K562 (cell line): ENCODE measurements around the gene SULT2A1. TPM values are rescaled to one million over a fixed set of nuclear protein-coding genes. Genes with fewer than 3 reads are reported as not detected.

Source experiments
- ATAC-seq: fragments of 200-7000 bp; cut with Tn5 transposase; 3 replicates; pipeline ENCODE4 v1.9.1; 2020; ENCODE audit warnings: moderate library complexity
- BruUV-seq: library from RNA; stranded (reverse); fragments of 400-500 nt; replicated peaks from 2 replicates; lab custom pipeline; 2021; lab: Mats Ljungman, UMichigan
- CTCF ChIA-PET: fragments of 300-600 bp; formaldehyde crosslinking; extraction: SDS; loops from one replicate; lab custom pipeline; 2021; ENCODE audit warnings: low intra/inter-chr PET ratio; lab: Yijun Ruan, JAX
- POLR2A ChIA-PET: fragments of 300-600, 350-650 bp; sonication (Branson Sonifier 250); formaldehyde crosslinking; extraction: SDS; loops from one replicate; lab custom pipeline; 2021; ENCODE audit warnings: antibody characterized with exemption, inconsistent platforms; lab: Yijun Ruan, JAX
- DNase-seq, 4 experiments: peaks; one replicate each; pipeline versions ENCODE4 v3.0.0 to v3.0.0-alpha.2; 2011 to 2018; ENCODE audit warnings: low spot score in 3 of 4, mixed read lengths in 3 of 4; ENCODE audit errors: extremely low read depth in 1 of 4
- FAIRE-seq: peaks from 2 replicates; lab custom pipeline; 2011; peaks lifted over from hg19 to GRCh38; lab: Jason Lieb, UNC
- H2AFZ ChIP-seq: 2 replicates; pipeline ENCODE4 v1.6.0; 2011; ENCODE audit warnings: low read depth, low read length, control low read depth, inconsistent platforms
- H3K27ac ChIP-seq: fragments of 200-600 bp; 3 replicates; pipeline ENCODE4 v1.8.0; 2011; ENCODE audit warnings: low read depth, mild to moderate bottlenecking, control low read depth, inconsistent platforms, low read length, moderate library complexity, mixed read lengths; ENCODE audit errors: extremely low read depth
- H3K27me3 ChIP-seq, 2 experiments: fragments of 300-600 bp in 1 of 2; 2 replicates in 1 of 2; 3 replicates in 1 of 2; pipeline versions ENCODE4 v1.6.0 to v1.8.0; 2011; ENCODE audit warnings: inconsistent platforms in 2 of 2, low read length in 2 of 2, mild to moderate bottlenecking in 1 of 2, mixed read lengths in 1 of 2, moderate library complexity in 1 of 2; ENCODE audit not compliant: control insufficient read depth in 2 of 2, insufficient read depth in 2 of 2
- H3K36me3 ChIP-seq: fragments of 300-600 bp; 3 replicates; pipeline ENCODE4 v1.8.0; 2011; ENCODE audit warnings: mild to moderate bottlenecking, low read length, inconsistent platforms; ENCODE audit not compliant: control insufficient read depth, insufficient read depth
- H3K4me1 ChIP-seq, 2 experiments: fragments of 200-600 bp in 1 of 2; replicated peaks in 1 of 2; 2 replicates in 1 of 2; 3 replicates in 1 of 2; pipeline versions ENCODE4 v1.5.1 to v1.8.0; 2011; ENCODE audit warnings: inconsistent platforms in 2 of 2, low read length in 2 of 2, mild to moderate bottlenecking in 1 of 2, mixed read lengths in 1 of 2, moderate library complexity in 1 of 2; ENCODE audit not compliant: control insufficient read depth in 2 of 2, insufficient read depth in 2 of 2
- H3K4me2 ChIP-seq: 2 replicates; pipeline ENCODE4 v1.6.1; 2011; ENCODE audit warnings: low read length, control low read depth, inconsistent platforms, mixed read lengths; ENCODE audit not compliant: insufficient read depth
- H3K4me3 ChIP-seq: fragments of 200-600 bp; sonication (generic), shearing (Covaris generic); 2 replicates; pipeline ENCODE4 v1.5.1; 2016; ENCODE audit warnings: control low read depth, inconsistent platforms
- H3K79me2 ChIP-seq: fragments of 200-600 bp; 3 replicates; pipeline ENCODE4 v1.8.0; 2011; ENCODE audit warnings: low read length, inconsistent platforms; ENCODE audit not compliant: control insufficient read depth, insufficient read depth
- H3K9ac ChIP-seq, 2 experiments: 2 replicates each; pipeline versions ENCODE4 v1.6.0 to v1.6.1; 2011; ENCODE audit warnings: low read depth in 2 of 2, low read length in 2 of 2, control low read depth in 1 of 2, inconsistent platforms in 1 of 2, mild to moderate bottlenecking in 1 of 2, mixed read lengths in 1 of 2; ENCODE audit not compliant: insufficient read depth in 1 of 2
- H3K9me1 ChIP-seq: one replicate; pipeline ENCODE4 v1.6.0; 2011; ENCODE audit warnings: inconsistent platforms, mild to moderate bottlenecking, low read length, moderate library complexity; ENCODE audit not compliant: control insufficient read depth, insufficient read depth
- H3K9me3 ChIP-seq: replicated peaks from 2 replicates; pipeline ENCODE4 v1.5.1; 2011; ENCODE audit warnings: low read depth, low read length, inconsistent platforms; ENCODE audit not compliant: control insufficient read depth, insufficient read depth
- H4K20me1 ChIP-seq: replicated peaks from 2 replicates; pipeline ENCODE4 v1.6.1; 2011; ENCODE audit warnings: low read length, inconsistent platforms, mixed read lengths; ENCODE audit not compliant: control insufficient read depth, insufficient read depth
- ELF2 ChIP-seq: fragments of 250-450 bp; sonication (Bioruptor Pico); IDR thresholded peaks from 2 replicates; pipeline ENCODE4 v1.5.0; 2021; ENCODE audit warnings: mild to moderate bottlenecking
- KAT2B ChIP-seq: IDR thresholded peaks from one replicate; pipeline ENCODE4 v1.6.1; 2012; ENCODE audit warnings: low read depth, mild to moderate bottlenecking, control low read depth, inconsistent platforms, low read length, moderate library complexity
- MYC ChIP-seq, 2 experiments: fragments of 250-450 bp in 1 of 2; sonication (Bioruptor Pico) in 1 of 2; IDR thresholded peaks; 2 replicates each; pipeline versions ENCODE4 v1.5.1 to v1.6.1; 2012 to 2021; ENCODE audit warnings: low read depth in 2 of 2, borderline replicate concordance in 1 of 2, improper control_type of control experiment in 1 of 2, low read length in 1 of 2, mild to moderate bottlenecking in 1 of 2, moderate library complexity in 1 of 2
- TCFL5 ChIP-seq: fragments of 250-450 bp; sonication (Bioruptor Pico); conservative IDR thresholded peaks from 2 replicates; pipeline ENCODE4 v1.6.1; 2021; ENCODE audit warnings: mild to moderate bottlenecking, moderate library complexity, matching md5 sums
- USF2 ChIP-seq: sonication (generic); formaldehyde crosslinking; IDR thresholded peaks from 2 replicates; pipeline ENCODE4 v1.5.0; 2020; ENCODE audit warnings: missing genetic modification reagents
- ZNF175 ChIP-seq: fragments of 200-800 bp; sonication (Bioruptor generic); IDR thresholded peaks from 2 replicates; pipeline ENCODE4 v1.6.1; 2016; ENCODE audit warnings: low read depth, mild to moderate bottlenecking, missing genetic modification characterization, missing compliant biosample characterization
- ZNF395 ChIP-seq: fragments of 200-800 bp; sonication (Bioruptor generic); IDR thresholded peaks from 2 replicates; pipeline ENCODE4 v1.6.1; 2017; ENCODE audit warnings: missing genetic modification characterization, missing compliant biosample characterization
- WGBS: fragments of 100-300 bp; shearing (Covaris generic); methylation state at CpG from one replicate; pipeline ENCODE4 v1.1.6; 2016; ENCODE audit warnings: low coverage, mixed read lengths; ENCODE audit not compliant: insufficient coverage; ENCODE audit errors: missing lambda C conversion rate; 5-methylcytosine and 5-hydroxymethylcytosine counted together
- in situ Hi-C: fragments of 300-500 bp; cut with MboI; formaldehyde crosslinking; loops from 4 replicates; pipeline ENCODE4 v1.15.0; 2018; ENCODE audit warnings: inconsistent platforms, mixed read lengths
- intact Hi-C: fragments of 100-400 bp; cut with micrococcal nuclease; formaldehyde crosslinking; loops from 2 replicates; pipeline ENCODE4 v1.14.2; 2022
- polyA plus RNA-seq, 8 experiments: library from polyadenylated mRNA; depleted of rRNA in 4 of 8; stranded (reverse) in 5 of 8; unstranded in 3 of 8; fragments of >200 nt; fragmentation: Nextera tagmentation in 2 of 8; fragmentation: Illumina TruSeq in 1 of 8; extraction: Ambion mirVana in 2 of 8; extraction: Trizol in 1 of 8; gene quantifications; 2 replicates each; pipeline versions ENCODE4 v1.2.1 to v1.2.3, GENCODE V29; 2011 to 2014; ENCODE audit warnings: inconsistent platforms in 1 of 8, missing spikeins in 1 of 8
- total RNA-seq, 7 experiments: library from RNA; depleted of rRNA in 6 of 7; stranded (reverse); fragments of >200 nt in 6 of 7; fragmentation: Illumina TruSeq in 2 of 7; extraction: Trizol in 2 of 7; gene quantifications; 2 replicates each; pipeline versions ENCODE4 v1.2.1 to v1.2.3, GENCODE V29; 2011 to 2021; ENCODE audit warnings: low replicate concordance in 1 of 7
- TF ChIP-seq, protein P1 (sequence below): fragments of 200-800 bp; sonication (Bioruptor generic); IDR thresholded peaks from 2 replicates; pipeline ENCODE4 v1.6.1; 2017; ENCODE audit warnings: missing genetic modification characterization, missing compliant biosample characterization
- TF ChIP-seq, protein P2 (sequence below): sonication (generic); formaldehyde crosslinking; IDR thresholded peaks from 2 replicates; pipeline ENCODE4 v1.8.0; 2022; ENCODE audit warnings: mild to moderate bottlenecking, missing genetic modification reagents
- TF ChIP-seq, protein P3 (sequence below): fragments of 250-450 bp; sonication (Bioruptor Pico); IDR thresholded peaks from 2 replicates; pipeline ENCODE4 v1.8.0; 2021; ENCODE audit warnings: moderate library complexity, mild to moderate bottlenecking, inconsistent platforms

Gene SULT2A1
- total and polyA plus RNA-seq, 9 of the 15 experiments (the other 6 are each of a cell fraction or from before 2014, with no cell fraction given), result 0.03 to 0.25 (median 0.07) TPM; not detected in 4

- CTCF ChIA-PET, result no interaction called here
- TF ChIP-seq ZNF175 (no peak), USF2 (CRISPR knock-in tag) (no peak), ELF2 (CRISPR knock-in tag) (no peak), KAT2B (no peak), ZNF395 (CRISPR knock-in tag) (no peak), MYC (IDR thresholded peaks at IDR 0.05; ENCODE audit: low read depth, low read length) (no peak), MYC (CRISPR knock-in tag; IDR thresholded peaks at IDR 0.05; ENCODE audit: borderline replicate concordance, low read depth) (no peak), TCFL5 (CRISPR knock-in tag) (no peak)
- TF ChIP-seq, protein P1, sequence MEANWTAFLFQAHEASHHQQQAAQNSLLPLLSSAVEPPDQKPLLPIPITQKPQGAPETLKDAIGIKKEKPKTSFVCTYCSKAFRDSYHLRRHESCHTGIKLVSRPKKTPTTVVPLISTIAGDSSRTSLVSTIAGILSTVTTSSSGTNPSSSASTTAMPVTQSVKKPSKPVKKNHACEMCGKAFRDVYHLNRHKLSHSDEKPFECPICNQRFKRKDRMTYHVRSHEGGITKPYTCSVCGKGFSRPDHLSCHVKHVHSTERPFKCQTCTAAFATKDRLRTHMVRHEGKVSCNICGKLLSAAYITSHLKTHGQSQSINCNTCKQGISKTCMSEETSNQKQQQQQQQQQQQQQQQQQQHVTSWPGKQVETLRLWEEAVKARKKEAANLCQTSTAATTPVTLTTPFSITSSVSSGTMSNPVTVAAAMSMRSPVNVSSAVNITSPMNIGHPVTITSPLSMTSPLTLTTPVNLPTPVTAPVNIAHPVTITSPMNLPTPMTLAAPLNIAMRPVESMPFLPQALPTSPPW (CRISPR knock-in tag), result no peak
- TF ChIP-seq, protein P2, sequence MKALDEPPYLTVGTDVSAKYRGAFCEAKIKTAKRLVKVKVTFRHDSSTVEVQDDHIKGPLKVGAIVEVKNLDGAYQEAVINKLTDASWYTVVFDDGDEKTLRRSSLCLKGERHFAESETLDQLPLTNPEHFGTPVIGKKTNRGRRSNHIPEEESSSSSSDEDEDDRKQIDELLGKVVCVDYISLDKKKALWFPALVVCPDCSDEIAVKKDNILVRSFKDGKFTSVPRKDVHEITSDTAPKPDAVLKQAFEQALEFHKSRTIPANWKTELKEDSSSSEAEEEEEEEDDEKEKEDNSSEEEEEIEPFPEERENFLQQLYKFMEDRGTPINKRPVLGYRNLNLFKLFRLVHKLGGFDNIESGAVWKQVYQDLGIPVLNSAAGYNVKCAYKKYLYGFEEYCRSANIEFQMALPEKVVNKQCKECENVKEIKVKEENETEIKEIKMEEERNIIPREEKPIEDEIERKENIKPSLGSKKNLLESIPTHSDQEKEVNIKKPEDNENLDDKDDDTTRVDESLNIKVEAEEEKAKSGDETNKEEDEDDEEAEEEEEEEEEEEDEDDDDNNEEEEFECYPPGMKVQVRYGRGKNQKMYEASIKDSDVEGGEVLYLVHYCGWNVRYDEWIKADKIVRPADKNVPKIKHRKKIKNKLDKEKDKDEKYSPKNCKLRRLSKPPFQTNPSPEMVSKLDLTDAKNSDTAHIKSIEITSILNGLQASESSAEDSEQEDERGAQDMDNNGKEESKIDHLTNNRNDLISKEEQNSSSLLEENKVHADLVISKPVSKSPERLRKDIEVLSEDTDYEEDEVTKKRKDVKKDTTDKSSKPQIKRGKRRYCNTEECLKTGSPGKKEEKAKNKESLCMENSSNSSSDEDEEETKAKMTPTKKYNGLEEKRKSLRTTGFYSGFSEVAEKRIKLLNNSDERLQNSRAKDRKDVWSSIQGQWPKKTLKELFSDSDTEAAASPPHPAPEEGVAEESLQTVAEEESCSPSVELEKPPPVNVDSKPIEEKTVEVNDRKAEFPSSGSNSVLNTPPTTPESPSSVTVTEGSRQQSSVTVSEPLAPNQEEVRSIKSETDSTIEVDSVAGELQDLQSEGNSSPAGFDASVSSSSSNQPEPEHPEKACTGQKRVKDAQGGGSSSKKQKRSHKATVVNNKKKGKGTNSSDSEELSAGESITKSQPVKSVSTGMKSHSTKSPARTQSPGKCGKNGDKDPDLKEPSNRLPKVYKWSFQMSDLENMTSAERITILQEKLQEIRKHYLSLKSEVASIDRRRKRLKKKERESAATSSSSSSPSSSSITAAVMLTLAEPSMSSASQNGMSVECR (CRISPR knock-in tag), result no peak
- TF ChIP-seq, protein P3, sequence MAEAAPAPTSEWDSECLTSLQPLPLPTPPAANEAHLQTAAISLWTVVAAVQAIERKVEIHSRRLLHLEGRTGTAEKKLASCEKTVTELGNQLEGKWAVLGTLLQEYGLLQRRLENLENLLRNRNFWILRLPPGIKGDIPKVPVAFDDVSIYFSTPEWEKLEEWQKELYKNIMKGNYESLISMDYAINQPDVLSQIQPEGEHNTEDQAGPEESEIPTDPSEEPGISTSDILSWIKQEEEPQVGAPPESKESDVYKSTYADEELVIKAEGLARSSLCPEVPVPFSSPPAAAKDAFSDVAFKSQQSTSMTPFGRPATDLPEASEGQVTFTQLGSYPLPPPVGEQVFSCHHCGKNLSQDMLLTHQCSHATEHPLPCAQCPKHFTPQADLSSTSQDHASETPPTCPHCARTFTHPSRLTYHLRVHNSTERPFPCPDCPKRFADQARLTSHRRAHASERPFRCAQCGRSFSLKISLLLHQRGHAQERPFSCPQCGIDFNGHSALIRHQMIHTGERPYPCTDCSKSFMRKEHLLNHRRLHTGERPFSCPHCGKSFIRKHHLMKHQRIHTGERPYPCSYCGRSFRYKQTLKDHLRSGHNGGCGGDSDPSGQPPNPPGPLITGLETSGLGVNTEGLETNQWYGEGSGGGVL (CRISPR knock-in tag), result no peak
Observed at GRCh38 chr19:47842941-47843340, 43.2 kb downstream of the SULT2A1 start.

More at GRCh38 chr19:47842941-47843340, 43.2 kb downstream of the SULT2A1 start:
- DNase-seq (no peak), ATAC-seq (no peak), FAIRE-seq (no peak)
- H4K20me1 ChIP-seq, result no peaks in the 10 kb centered on the region
- peaks cover 0 to 5% of the 10 kb centered on the region in 2 experiments; a peak in 2 of 5 replicates for H3K4me1 ChIP-seq
- H3K4me2 ChIP-seq, result no peak overlapping the region
- H3K27me3 ChIP-seq, result peaks cover 2 to 6% of the 10 kb centered on the region in 2 experiments
- no peak overlapping the region for H3K4me3 ChIP-seq
- intact Hi-C loops, result no loop called here
- BruUV-seq, result no TSS peak
- no peaks in the 10 kb centered on the region for H3K79me2 ChIP-seq
- no peak overlapping the region for H3K9ac ChIP-seq
- POLR2A ChIA-PET, result no interaction called here
- H3K36me3 ChIP-seq, result no peaks in the 10 kb centered on the region
- 12% methylated on average over 5 of the region's 5 CpGs for WGBS
- no peak overlapping the region; the same call in 1 of the 2 replicates for H2AFZ ChIP-seq
- in situ Hi-C loops, result no loop called here
- H3K27ac ChIP-seq, result no peak overlapping the region
- H3K9me1 ChIP-seq, result no peaks in the 10 kb centered on the region
- no peaks in the 10 kb centered on the region; the same call in 1 of the 2 replicates for H3K9me3 ChIP-seq
